HG02798 (cell line): ENCODE measurements around the gene SOAT2.
A peak's percentile ranks its signal among the peaks of the same experiment; 100 is the strongest.

Experiments
- ATAC-seq: cut with Tn5 transposase; IDR thresholded peaks from one replicate; pipeline ENCODE4 v1.9.1; 2021; ENCODE audit warnings: mild to moderate bottlenecking; ENCODE audit not compliant: unreplicated experiment, poor library complexity

The SOAT2 gene, protein sequence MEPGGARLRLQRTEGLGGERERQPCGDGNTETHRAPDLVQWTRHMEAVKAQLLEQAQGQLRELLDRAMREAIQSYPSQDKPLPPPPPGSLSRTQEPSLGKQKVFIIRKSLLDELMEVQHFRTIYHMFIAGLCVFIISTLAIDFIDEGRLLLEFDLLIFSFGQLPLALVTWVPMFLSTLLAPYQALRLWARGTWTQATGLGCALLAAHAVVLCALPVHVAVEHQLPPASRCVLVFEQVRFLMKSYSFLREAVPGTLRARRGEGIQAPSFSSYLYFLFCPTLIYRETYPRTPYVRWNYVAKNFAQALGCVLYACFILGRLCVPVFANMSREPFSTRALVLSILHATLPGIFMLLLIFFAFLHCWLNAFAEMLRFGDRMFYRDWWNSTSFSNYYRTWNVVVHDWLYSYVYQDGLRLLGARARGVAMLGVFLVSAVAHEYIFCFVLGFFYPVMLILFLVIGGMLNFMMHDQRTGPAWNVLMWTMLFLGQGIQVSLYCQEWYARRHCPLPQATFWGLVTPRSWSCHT

DNA sequence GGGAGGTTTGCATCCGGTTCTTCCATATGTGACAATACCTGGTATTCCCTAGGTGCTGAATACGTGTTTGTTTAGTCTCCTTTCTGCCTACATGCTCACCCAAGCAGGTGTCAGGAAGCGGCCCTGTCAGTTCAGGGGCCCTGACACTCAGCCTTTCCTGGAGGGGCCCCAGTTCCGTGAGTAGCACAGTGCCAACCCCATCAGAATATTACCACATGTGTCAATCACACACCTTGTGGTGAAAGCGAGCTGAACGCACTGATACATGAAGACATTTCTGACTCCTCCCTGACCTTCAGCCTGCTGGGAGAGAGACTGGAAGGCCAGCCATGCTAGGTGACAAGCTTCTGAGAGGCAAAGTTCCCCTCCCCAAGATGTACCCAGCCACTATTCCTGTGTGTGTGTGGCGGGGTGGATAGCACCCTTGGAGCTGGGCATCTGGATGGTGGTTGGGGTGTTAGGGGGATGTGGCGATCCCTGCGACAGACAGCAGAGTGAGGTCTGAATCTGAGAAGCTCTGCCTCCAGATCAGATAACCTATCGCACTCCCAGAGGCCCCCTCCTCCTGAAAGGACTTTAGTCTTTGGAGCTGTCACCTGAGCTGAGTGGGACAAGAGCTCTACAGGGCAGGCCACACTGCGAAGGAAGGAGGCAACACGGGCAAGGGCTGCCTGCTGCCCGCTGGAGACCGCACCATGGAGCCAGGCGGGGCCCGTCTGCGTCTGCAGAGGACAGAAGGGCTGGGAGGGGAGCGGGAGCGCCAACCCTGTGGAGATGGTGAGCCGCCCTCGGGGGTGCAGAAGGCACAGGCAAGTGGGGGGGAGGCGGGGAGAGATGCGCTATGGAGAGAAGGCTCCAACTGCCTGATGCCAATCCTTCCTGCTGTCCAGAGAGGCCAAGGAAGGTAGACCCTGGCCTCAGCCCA is at the start of gene SOAT2:
TSS of gene SOAT2 (plus strand) at position 604 of the 925 bp plus-strand sequence. CDS start at position 696, 92 bp downstream.
- peak; percentile 61 for ATAC-seq

DNA sequence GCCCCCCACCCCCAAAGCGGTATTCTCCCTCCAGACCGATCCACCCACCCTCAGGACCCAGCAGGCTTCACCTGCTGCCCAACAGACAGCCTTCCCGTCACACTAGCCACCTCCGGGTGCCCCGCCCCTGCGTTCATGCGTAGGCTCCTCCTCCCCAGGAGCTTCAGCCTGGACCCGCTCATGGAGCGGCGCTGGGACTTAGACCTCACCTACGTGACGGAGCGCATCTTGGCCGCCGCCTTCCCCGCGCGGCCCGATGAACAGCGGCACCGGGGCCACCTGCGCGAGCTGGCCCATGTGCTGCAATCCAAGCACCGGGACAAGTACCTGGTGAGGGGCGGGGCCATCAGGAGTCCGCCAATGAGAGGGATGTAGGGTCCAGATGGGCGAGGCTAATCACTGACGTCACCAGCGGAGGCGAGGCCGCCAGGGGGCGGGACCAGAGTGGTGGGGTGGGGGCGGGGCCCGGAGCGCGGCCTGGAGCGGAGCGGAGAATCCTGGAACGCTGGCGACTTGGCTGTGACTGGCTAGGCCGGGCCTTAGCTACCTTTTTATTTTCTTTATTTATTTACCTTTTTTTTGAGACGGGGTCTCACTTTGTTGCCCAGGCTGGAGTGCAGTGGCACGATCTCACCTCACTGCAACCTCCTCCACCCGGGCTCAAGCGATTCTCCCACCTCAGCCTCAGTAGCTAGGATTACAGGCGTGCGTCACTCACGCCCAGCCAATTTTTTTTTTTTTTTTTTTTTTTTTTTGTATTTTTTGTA is 49.0 kb upstream of the SOAT2 start:
- ATAC-seq = peak; percentile 92

DNA sequence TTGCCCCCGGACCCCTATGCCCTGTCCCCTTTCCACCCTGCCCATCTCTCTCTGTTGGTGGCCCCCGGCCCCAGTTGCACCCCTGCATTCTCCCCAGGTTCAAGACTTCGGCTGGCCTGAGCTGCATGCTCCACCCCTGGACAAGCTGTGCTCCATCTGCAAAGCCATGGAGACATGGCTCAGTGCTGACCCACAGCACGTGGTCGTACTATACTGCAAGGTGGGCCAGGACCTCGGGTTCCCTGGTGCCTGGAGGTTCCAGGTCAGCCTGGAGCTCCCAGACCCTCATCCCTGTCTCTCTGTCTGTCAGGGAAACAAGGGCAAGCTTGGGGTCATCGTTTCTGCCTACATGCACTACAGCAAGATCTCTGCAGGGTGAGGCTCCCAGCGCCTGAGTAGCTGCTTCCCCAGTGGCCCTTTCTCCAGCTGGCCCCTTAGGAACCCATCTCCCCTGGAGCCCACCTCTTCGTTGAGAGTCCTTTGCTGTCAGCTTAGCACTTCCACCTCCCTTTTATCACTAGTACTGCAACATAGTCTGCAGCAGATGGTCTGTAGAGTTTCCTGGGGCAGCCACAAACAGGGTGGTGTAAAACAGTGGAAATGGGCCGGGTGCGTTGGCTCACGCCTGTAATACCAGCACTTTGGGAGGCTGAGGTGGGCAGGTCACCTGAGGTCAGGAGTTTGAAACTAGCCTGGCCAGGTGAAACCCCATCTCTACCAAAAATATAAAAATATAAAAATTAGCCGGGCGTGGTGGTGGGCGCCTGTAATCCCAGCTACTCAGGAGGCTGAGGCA is 47.6 kb upstream of the SOAT2 start:
- no peak for ATAC-seq

DNA sequence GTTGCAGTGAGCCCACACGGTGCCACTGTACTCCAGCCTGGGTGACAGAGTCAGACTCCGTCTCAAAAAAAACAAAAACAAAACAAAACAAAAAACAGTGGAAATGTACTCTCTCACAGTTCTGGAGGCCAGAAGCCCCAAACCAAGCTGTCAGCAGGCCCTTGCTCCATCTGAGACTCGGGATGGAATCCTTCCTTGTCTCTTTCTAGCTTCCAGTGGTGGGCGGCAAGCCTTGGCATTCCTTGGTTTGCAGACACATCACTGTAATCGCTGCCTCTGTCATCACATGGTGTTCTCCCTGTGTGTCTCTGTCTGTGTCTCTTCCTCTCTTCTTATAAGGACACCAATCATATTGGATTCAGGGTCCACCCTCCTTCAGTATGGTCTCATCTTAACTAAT is 47.0 kb upstream of the SOAT2 start:
- ATAC-seq = no peak

DNA sequence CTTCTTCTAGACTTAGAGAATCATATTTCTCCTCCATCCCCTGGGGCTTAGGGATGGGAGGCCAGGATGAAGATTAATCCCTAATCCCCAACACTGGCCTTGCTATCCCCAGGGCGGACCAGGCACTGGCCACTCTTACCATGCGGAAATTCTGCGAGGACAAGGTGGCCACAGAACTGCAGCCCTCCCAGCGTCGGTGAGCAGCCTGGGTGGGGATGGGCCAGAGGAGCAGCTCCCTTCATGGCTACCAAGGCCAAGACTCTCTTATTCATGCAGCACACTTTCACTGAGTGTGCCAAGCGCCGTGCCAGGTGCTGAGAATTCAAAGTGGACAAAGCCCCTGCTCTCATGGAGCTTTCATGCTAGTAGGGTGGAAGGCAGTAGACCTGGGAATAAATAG is 46.4 kb upstream of the SOAT2 start:
- no peak for ATAC-seq

DNA sequence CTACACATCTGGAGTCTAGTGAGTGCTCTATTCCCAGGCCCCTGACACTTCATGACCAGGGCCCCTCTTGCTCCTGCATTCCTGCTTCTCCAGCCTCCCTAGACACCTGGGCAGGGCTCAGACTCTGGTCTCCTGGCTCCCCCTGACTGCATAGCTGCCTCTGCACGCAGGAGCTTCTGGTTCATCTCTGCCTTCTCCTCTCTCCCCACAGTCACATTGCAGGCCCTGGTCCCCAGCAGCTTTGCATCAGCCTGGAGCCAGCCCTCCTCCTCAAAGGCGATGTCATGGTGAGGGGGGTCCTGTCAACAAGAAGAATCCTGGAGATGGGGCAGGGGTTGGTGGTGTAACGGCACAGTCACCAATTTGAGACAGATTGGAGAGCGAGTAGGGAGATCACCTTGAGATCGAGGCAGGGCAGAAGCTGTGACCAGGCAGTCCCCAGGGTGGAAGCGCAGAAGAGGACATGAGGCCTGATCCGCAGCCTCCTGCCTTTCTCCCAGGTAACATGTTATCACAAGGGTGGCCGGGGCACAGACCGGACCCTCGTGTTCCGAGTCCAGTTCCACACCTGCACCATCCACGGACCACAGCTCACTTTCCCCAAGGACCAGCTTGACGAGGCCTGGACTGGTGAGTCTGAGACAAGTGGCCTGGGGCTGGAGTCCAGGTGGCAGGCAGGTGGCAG is 45.3 kb upstream of the SOAT2 start:
- ATAC-seq = no peak

DNA sequence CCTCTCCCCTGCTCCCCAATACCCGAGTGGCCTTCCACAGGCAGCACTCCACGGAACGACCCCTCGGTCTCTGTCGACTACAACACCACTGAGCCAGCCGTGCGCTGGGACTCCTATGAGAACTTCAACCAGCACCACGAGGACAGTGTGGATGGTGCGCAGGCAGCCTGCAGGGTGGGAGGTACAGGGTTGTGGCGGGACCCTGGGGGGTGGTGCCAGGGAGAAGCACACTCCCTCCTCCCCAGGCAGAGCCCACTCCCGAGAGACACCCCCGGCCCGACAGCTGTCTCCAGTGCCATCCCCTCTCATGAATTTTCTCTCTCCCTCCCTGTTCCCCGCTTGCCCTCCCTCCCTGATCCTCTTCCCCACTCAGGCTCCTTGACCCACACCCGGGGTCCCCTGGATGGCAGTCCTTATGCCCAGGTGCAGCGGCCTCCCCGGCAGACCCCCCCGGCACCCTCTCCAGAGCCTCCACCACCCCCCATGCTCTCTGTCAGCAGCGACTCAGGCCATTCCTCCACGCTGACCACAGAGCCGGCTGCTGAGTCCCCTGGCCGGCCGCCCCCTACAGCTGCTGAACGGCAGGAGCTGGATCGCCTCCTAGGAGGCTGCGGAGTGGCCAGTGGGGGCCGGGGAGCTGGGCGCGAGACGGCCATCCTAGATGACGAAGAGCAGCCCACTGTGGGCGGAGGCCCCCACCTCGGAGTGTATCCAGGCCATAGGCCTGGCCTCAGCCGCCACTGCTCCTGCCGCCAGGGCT is 44.4 kb upstream of the SOAT2 start:
- no peak for ATAC-seq

DNA sequence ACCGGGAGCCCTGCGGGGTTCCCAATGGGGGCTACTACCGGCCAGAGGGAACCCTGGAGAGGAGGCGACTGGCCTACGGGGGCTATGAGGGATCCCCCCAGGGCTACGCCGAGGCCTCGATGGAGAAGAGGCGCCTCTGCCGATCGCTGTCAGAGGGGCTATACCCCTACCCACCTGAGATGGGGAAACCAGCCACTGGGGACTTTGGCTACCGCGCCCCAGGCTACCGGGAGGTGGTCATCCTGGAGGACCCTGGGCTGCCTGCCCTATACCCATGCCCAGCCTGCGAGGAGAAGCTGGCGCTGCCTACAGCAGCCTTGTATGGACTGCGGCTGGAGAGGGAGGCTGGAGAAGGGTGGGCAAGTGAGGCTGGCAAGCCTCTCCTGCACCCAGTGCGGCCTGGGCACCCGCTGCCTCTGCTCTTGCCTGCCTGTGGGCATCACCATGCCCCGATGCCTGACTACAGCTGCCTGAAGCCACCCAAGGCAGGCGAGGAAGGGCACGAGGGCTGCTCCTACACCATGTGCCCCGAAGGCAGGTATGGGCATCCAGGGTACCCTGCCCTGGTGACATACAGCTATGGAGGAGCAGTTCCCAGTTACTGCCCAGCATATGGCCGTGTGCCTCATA is 43.7 kb upstream of the SOAT2 start:
- ATAC-seq = no peak

DNA sequence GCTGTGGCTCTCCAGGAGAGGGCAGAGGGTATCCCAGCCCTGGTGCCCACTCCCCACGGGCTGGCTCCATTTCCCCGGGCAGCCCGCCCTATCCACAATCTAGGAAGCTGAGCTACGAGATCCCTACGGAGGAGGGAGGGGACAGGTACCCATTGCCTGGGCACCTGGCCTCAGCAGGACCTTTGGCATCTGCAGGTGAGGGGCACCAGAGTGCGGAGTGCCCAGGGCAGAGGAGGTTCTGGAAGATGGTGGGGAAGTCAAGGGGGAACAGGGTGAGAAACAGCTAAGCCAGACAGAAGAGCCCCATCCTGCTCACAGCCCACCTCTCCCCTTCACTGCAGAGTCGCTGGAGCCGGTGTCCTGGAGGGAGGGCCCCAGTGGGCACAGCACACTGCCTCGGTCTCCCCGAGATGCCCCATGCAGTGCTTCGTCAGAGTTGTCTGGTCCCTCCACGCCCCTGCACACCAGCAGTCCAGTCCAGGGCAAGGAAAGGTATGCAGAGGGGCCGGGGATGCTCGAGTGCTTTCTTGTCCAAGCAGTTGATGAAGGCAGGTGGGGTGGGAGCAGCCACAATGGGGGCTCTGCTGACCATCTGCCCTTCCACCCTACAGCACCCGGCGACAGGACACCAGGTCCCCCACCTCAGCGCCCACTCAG is 43.1 kb upstream of the SOAT2 start:
- no peak for ATAC-seq

DNA sequence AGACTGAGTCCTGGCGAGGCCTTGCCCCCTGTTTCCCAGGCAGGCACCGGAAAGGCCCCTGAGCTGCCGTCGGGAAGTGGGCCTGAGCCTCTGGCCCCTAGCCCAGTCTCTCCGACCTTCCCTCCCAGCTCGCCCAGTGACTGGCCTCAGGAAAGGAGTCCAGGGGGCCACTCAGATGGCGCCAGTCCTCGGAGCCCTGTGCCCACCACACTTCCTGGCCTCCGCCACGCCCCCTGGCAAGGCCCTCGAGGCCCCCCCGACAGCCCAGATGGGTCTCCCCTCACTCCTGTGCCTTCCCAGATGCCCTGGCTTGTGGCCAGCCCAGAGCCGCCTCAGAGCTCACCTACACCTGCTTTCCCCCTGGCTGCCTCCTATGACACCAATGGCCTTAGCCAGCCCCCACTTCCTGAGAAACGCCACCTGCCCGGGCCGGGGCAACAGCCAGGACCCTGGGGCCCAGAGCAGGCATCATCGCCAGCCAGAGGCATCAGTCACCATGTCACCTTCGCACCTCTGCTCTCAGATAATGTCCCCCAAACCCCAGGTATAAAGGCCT is 42.5 kb upstream of the SOAT2 start:
- ATAC-seq = no peak

DNA sequence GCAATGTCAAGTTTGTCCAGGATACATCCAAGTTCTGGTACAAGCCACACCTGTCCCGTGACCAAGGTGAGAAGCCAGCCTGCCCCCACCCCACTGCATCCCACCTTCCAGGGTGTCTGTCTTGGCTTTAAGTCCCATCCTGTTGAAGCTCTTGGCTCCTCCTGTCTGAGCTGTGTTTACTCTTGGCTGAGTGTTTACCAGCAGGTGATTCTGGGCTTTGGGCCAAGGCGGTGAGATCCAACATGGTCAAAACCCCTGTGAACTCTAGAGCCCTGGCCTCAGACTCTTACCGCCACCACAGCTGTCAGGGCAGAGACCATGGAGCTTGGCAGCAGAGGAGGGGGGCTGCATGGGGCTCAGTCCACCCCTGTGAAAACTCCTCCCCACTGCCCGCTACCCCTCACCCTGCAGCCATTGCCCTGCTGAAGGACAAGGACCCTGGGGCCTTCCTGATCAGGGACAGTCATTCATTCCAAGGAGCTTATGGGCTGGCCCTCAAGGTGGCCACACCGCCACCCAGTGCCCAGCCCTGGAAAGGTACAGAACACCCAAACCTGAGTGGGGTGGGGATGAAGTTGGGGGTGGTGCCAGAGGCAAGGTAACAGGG is 41.8 kb upstream of the SOAT2 start:
- no peak for ATAC-seq

DNA sequence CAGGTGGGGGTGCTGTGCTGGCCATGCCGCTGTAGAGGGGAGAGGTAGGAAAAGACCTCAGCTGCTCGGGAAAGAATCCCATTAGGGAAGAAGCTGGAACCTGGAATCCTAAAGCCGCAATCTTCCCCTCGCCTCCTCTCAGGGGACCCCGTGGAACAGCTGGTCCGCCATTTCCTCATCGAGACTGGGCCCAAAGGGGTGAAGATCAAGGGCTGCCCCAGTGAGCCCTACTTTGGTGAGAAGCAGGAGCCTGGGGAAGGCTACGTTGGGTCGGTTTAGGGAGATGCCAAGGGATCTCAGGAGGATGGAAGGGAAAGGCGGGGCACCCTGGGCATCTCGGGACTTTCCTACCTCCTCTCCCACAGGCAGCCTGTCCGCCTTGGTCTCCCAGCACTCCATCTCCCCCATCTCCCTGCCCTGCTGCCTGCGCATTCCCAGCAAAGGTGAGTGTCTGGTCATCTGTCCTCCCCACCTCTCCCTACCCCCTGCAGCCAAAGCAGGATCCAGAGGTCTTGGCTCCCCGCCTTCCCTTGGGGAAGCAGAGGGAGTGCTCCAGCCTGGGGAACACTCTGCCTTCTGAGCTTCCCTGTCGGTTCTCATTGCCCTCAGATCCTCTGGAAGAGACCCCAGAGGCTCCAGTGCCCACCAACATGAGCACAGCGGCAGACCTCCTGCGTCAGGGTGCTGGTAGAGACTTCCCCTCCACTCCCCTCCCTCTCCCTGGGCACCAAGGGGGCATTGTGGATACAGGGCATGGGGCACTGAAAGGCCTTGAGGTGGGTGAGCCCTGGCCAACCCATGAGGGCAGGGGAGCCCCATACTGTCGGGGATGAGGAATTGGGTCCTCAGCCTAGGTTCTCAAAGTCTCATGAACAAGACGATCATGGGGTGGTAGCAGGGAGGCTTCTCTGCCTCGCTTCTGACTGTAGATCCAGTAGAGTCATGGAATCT is 41.0 kb upstream of the SOAT2 start:
- ATAC-seq = no peak

DNA sequence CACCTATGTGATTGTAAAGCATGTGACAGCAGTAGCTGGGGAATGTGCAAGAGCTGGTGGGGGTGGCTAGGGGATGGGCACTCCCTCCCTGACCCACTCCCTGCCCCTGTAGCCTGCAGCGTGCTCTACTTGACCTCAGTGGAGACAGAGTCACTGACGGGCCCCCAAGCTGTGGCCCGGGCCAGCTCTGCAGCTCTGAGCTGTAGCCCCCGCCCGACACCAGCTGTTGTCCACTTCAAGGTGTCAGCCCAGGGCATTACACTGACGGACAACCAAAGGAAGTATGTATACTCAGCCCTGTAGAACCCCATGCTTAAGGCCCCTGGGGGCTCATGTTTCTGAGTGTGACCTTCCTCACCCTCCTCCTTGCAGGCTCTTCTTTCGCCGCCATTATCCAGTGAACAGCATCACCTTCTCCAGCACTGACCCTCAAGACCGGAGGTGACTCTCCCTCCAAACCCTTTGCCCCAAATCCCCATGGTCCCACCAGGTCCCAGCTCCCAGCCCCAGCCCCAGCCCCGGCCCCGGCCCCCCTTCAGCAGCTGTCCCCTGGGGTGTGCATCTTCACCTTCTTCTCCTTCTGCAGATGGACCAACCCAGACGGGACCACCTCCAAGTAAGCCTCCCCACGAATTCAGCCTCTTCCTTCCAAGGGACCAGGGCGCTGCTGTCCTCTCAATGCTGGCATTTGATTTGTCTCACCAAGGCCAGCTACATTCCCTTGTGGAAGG is 40.1 kb upstream of the SOAT2 start:
- no peak for ATAC-seq

DNA sequence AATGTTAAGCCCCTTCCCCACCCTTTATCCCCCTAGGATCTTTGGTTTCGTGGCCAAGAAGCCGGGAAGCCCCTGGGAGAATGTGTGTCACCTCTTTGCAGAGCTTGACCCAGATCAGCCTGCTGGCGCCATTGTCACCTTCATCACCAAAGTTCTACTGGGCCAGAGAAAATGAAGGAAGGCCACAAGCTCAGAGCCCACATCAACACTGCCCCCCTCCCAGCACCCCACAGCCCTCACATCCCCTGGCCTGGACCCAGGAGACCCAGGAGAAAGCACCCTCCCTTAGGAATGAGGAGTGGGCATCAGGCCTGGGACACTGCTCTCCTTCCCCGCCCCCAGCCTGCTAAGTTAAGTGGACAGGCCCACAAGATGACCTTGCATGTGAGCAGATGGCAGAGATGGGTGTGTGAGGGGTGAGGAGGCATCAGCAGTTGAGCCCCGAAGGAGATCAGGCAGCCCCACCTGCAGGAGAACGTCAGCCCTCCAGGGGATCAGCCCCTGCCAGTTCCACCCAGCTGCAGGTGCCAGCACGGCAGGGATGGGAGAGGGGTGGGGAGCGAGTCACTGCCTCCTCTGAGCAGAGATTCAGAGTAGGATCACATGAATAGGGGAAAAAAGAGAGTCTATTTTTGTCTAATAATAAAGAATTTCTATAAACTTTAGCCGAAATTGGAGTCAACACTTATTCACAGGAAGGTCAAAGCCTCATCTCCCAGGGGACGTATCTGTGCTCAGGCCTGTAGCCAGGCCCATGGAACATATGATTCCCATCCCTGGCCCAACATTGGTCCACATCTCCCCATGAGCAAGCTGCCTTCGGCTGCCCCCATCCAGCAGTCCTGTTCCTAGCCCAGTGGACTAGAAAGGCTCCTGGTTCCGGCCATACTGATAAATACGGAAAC is 39.3 kb upstream of the SOAT2 start:
- ATAC-seq = no peak
